ENCODE results near the gene PLEKHH3. TPM values are rescaled to one million over a fixed set of nuclear protein-coding genes. Genes with fewer than 3 reads are reported as not detected.
A peak's percentile ranks its signal among the peaks of the same experiment; 100 is the strongest.

PLEKHH3 gene
- total RNA-seq, 2 experiments from 2014 or later: 0.85 to 0.90 TPM

DNA sequence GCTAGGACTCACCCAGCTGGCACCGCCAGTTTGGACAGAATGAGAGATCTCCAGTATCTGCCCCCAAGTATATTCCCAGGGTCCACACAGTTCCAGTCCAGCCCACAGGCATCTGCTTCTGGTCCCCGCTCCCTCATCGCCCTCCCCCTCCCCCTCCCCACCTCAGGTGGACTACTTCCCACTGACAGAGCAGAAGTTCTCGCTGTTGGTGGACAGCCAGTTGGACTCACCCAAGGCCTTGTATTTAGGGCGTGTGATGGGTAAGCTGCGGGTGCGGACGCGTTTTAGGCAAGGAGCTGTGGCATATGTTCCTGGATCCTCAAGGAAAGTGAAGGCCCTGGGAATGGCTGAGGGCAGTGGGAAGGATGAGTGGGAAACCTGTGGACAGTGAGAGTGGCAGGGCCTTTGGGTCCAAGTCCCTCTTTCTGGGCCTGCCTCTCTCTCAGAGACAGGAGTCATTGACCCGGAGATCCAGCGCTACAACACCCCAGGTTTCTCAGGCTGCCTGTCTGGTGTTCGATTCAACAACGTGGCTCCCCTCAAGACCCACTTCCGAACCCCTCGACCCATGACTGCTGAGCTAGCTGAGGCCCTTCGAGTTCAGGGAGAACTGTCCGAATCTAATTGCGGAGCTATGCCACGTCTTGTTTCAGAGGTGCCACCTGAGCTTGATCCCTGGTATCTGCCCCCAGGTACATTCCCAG lies 20.5 kb upstream of the PLEKHH3 start:
- Mint-ChIP-seq H3K27me3 (no peaks in the 10 kb centered on the region), H3K36me3 (peaks cover 7% of the 10 kb centered on the region), H3K4me3 (no peak overlapping the region), H3K9me3 (no peaks in the 10 kb centered on the region), H3K27ac (no peak overlapping the region), H3K4me1 (no peaks in the 10 kb centered on the region)
- DNase-seq: no peak

DNA sequence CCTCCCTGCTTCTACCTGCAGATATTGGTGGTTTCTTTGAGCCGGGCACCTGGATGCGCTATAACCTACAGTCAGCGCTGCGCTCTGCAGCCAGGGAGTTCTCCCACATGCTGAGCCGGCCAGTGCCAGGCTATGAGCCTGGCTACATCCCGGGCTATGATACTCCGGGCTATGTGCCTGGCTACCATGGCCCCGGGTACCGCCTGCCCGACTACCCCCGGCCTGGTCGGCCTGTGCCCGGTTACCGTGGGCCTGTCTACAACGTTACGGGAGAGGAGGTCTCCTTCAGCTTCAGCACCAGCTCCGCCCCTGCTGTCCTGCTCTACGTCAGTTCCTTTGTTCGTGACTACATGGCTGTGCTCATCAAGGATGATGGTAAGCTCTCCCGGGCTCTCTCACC lies 18.7 kb upstream of the PLEKHH3 start:
- Mint-ChIP-seq H3K4me3 (no peak overlapping the region), H3K36me3 (peaks cover 4% of the 10 kb centered on the region), H3K9me3 (no peaks in the 10 kb centered on the region), H3K27ac (no peak overlapping the region), H3K27me3 (no peaks in the 10 kb centered on the region), H3K4me1 (no peaks in the 10 kb centered on the region)
- no peak for DNase-seq

DNA sequence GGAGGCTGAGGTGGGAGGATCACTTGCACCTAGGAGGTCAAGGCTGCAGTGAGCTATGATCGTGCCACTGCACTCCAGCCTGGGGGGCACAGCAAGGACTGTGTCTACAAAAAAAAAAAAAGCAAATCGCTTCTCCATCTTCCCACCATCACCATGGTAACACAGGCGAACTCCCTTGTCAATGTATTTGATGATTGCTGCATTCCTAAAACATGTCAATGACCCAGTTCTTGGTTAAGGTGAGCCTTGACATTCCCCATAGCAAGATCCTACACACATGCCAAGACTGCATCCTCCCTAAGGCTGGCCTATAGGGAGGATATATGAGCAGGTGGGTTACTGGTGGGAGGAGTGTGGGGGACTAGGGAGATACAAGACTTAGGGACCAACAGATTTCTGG lies 17.7 kb upstream of the PLEKHH3 start:
- Mint-ChIP-seq H3K27ac (no peak overlapping the region), H3K4me1 (no peaks in the 10 kb centered on the region), H3K9me3 (no peaks in the 10 kb centered on the region), H3K4me3 (no peak overlapping the region), H3K27me3 (no peaks in the 10 kb centered on the region), H3K36me3 (peaks cover 4% of the 10 kb centered on the region)
- no peak for DNase-seq

DNA sequence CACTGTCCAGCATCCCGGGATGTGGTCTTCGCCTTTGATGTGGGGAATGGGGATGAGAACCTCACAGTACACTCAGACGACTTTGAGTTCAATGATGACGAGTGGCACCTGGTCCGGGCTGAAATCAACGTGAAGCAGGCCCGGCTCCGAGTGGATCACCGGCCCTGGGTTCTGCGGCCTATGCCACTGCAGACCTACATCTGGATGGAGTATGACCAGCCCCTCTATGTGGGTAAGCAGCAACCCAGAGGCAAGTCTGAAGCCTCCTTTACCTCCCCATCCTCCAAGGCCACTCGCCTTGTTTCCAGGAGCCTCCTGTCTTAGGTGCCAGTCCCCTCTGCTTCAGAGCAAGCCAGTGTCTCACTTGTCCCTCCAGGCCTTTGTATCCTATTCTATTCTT lies 15.7 kb upstream of the PLEKHH3 start:
- DNase-seq: no peak
- no peak overlapping the region for H3K4me3 Mint-ChIP-seq
- no peaks in the 10 kb centered on the region for H3K4me1 Mint-ChIP-seq
- no peak overlapping the region for H3K27ac Mint-ChIP-seq
- no peaks in the 10 kb centered on the region for H3K9me3 Mint-ChIP-seq
- H3K27me3 Mint-ChIP-seq: no peaks in the 10 kb centered on the region
- H3K36me3 Mint-ChIP-seq: peaks cover 4% of the 10 kb centered on the region

DNA sequence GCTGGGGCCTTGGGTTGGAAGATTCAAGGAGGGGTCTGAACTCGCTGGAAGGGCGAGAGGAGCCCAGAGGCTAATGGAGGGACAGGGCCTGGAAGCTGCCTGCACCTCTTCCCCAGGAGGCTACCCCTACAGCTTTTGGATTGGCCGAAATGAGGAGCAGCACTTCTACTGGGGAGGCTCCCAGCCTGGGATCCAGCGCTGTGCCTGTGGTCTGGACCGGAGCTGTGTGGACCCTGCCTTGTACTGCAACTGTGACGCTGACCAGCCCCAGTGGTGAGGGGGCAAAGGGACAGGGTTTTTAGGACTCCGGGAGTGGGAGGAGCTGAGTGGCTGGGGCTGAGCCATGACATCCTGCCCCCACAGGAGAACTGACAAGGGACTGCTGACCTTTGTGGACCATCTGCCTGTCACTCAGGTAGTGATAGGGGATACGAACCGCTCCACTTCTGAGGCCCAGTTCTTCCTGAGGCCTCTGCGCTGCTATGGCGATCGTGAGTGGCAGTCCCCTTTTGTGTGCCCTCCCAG lies 14.3 kb upstream of the PLEKHH3 start:
- no peaks in the 10 kb centered on the region for H3K4me1 Mint-ChIP-seq
- no peak overlapping the region for H3K27ac Mint-ChIP-seq
- no peak for DNase-seq
- H3K27me3 Mint-ChIP-seq: no peaks in the 10 kb centered on the region
- H3K36me3 Mint-ChIP-seq: peaks cover 4% of the 10 kb centered on the region
- H3K4me3 Mint-ChIP-seq: no peak overlapping the region
- H3K9me3 Mint-ChIP-seq: no peaks in the 10 kb centered on the region

DNA sequence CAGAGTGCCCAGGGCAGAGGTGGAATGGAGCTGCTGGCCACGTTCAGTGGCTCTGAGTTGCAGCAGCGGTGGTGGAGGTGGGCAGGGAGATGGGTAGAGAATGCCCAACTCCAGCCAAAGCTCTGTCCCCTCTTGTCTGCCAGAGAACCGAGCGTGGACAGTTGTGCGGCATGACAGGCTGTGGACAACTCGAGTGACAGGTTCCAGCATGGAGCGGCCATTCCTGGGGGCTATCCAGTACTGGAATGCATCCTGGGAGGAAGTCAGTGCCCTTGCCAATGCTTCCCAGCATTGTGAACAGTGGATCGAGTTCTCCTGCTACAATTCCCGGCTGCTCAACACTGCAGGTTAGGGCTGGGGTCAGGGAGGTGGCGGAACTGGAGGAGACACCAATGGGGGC lies 13.8 kb upstream of the PLEKHH3 start:
- Mint-ChIP-seq H3K9me3 (no peaks in the 10 kb centered on the region), H3K4me3 (no peak overlapping the region), H3K27me3 (no peaks in the 10 kb centered on the region), H3K4me1 (no peaks in the 10 kb centered on the region), H3K27ac (no peak overlapping the region), H3K36me3 (no peaks in the 10 kb centered on the region)
- DNase-seq: no peak

DNA sequence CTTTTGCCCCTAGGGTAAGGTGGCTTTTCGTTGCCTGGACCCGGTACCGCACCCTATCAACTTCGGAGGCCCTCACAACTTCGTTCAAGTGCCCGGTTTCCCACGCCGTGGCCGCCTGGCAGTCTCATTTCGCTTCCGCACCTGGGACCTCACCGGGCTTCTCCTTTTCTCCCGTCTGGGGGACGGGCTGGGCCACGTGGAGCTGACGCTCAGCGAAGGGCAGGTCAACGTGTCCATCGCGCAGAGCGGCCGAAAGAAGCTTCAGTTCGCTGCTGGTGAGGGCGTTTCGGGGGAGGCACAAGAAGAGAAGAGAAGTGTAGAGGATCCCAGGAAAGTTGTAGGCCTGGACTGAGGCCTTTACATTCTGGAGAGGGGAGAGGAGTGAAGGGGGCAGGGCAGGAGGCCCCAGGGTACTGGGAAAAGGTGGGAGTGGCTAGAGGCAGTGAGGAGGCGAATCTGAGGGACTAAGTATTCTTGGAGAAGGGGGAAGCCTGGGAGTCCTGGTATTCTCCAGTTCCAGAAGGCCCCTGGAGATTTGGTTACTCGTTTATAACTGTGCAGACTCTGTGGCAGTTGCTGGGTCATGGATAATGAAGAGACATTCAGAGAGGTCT lies 11.0 kb upstream of the PLEKHH3 start:
- H3K9me3 Mint-ChIP-seq: no peaks in the 10 kb centered on the region
- DNase-seq: no peak

DNA sequence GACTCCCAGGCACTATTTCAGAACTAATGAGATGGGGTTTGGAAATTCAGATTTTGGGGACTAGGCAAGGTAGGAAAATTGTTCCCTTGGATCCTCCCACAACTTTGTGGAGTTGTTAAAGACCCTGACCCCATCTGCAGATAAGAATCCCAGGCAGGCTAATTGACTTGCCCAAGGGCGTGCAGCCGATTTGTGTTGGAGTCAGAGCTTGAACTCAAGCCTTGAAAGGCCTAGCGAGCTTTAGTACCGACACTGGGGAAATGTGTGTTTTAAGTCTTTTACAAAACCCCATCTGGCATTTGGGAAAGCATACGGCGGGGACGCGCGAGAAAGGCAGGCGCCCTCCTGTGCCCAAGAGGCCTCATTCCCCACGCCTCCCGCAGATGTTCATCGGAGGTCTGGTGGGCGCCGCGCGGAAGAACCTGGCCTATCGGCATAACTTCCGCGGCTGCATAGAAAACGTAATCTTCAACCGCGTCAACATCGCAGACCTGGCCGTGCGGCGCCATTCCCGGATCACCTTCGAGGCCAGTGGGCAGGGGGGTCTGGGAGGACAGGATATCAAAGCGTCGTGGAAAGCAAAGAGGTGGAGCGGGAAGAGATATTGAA lies 9.8 kb upstream of the PLEKHH3 start:
- Mint-ChIP-seq H3K36me3 (no peaks in the 10 kb centered on the region), H3K9me3 (no peaks in the 10 kb centered on the region), H3K4me1 (peaks cover 19% of the 10 kb centered on the region), H3K4me3 (no peak overlapping the region), H3K27ac (no peak overlapping the region), H3K27me3 (peaks cover 29% of the 10 kb centered on the region)
- DNase-seq: no peak

More for the DNA sequence above, 11.0 kb upstream of the PLEKHH3 start:
- Mint-ChIP-seq H3K4me3 (no peak overlapping the region), H3K4me1 (peaks cover 8% of the 10 kb centered on the region), H3K27me3 (peaks cover 17% of the 10 kb centered on the region), H3K27ac (no peak overlapping the region), H3K36me3 (no peaks in the 10 kb centered on the region)

DNA sequence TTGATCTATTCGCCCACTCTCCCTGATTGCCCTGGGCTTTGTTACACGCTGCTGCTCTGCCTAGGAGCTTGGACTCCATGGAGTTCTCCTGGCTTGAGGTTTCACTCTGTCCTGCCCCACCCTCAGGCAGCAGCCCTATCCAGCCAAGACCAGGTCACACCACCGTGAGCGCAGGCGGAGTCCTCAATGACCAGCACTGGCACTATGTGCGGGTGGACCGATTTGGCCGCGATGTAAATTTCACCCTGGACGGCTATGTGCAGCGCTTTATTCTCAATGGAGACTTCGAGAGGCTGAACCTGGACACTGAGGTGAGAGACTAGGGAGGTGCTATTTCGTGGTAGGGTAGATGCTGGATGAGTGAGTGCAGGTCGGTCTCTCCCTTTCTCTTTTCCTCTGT lies 9.0 kb upstream of the PLEKHH3 start:
- H3K27me3 Mint-ChIP-seq: peaks cover 36% of the 10 kb centered on the region
- H3K9me3 Mint-ChIP-seq: no peaks in the 10 kb centered on the region

DNA sequence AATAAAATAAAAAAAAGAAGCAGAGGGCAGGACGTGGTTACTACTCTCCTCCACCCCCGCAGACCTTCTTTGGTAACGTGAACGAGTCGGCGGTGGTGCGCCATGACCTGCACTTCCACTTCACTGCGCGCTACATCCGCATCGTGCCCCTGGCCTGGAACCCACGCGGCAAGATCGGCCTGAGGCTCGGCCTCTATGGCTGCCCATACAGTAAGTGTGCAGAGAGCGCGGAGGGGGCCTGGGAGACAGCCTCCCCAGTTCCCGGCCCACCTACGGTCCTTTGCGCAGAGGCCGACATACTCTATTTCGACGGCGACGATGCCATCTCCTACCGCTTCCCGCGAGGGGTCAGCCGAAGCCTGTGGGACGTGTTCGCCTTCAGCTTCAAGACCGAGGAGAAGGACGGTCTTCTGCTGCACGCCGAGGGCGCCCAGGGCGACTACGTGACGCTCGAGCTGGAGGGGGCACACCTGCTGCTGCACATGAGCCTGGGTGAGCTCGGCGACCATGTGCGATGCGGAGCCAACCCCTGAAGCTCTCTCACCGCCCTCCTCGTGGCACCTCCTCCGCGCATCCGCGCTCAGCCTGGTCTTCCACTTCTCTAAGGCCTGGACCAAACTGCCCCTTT lies 8.2 kb upstream of the PLEKHH3 start:
- H3K27me3 Mint-ChIP-seq: peaks cover 42% of the 10 kb centered on the region
- H3K4me3 Mint-ChIP-seq: no peak overlapping the region
- H3K27ac Mint-ChIP-seq: no peak overlapping the region
- DNase-seq: no peak
- H3K9me3 Mint-ChIP-seq: no peaks in the 10 kb centered on the region
- H3K4me1 Mint-ChIP-seq: peaks cover 28% of the 10 kb centered on the region
- no peaks in the 10 kb centered on the region for H3K36me3 Mint-ChIP-seq

More for the DNA sequence above, 9.0 kb upstream of the PLEKHH3 start:
- peaks cover 23% of the 10 kb centered on the region for H3K4me1 Mint-ChIP-seq
- H3K36me3 Mint-ChIP-seq: no peaks in the 10 kb centered on the region
- H3K27ac Mint-ChIP-seq: no peak overlapping the region
- no peak overlapping the region for H3K4me3 Mint-ChIP-seq
- no peak for DNase-seq

DNA sequence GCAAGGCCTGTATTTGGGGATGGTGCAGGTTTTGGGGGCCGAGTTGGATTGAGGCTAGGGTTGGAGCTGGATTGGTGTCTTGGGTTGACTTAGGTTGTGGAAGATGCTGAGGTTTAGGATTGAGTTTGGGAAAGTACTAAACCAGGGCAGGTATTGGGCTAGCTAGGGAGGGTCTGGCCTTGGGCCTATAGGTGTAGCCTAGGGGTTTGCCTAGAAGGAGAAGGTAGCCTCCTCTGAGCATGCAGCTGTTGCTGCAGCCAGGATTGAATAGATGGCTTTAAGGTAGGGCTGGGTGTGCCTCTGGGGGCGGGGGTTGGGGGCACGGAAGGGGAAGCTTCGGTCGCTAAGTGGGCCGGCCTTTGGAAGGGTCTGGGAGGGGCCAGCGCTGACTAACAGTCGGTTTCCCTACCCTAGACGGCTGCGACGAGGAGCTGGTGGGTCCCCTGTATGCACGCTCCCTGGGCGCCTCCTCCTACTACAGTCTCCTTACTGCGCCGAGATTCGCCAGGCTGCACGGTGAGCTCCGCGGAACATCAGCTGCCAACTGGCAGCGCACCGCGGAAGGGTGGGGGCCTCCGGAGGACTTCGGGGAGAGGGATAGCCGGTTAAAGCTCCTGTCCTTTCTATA lies 6.7 kb upstream of the PLEKHH3 start:
- Mint-ChIP-seq H3K4me3 (no peak overlapping the region), H3K27me3 (peaks cover 45% of the 10 kb centered on the region)
- DNase-seq: peak; percentile 32

DNA sequence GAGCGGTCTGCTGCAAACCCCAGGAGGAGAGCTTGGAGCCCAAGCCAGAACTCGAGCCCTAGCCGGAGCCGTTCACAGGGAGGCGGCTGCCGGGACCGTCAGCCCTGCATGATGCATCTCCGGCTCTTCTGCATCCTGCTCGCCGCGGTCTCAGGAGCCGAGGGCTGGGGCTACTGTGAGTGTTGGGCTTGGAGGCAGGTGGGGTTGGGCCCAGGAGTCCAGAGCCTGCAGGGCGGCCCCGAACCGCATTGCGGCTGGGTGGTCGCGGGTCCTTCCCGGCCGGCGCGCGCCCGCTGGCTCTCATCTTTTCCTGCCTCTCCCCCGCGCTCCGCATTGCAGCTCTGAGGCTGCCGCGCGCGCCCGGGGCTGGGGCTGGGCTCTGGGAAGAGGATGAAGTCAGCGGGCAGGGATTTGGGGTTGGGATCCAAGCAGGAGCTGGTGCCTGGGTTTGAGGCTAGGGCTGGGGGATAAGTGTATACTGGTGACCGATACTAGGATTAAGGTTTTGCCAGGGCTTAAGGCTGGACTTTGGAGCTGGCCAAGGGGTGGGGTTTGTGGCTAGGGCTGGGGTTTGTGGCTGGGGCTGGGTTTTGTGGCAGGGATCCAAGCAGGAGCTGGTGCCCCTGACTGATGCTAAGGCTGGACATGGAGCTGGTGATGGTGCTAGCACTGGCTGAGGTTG lies 6.1 kb upstream of the PLEKHH3 start:
- no peak overlapping the region for H3K27ac Mint-ChIP-seq
- peaks cover 45% of the 10 kb centered on the region for H3K27me3 Mint-ChIP-seq
- H3K4me1 Mint-ChIP-seq: peaks cover 44% of the 10 kb centered on the region
- no peaks in the 10 kb centered on the region for H3K36me3 Mint-ChIP-seq
- H3K4me3 Mint-ChIP-seq: peak overlapping the region; percentile 73
- H3K9me3 Mint-ChIP-seq: no peaks in the 10 kb centered on the region
- DNase-seq: peak; percentile 50

More for the DNA sequence above, 6.7 kb upstream of the PLEKHH3 start:
- H3K27ac Mint-ChIP-seq: no peak overlapping the region
- no peaks in the 10 kb centered on the region for H3K36me3 Mint-ChIP-seq
- H3K4me1 Mint-ChIP-seq: peaks cover 41% of the 10 kb centered on the region
- H3K9me3 Mint-ChIP-seq: no peaks in the 10 kb centered on the region

DNA sequence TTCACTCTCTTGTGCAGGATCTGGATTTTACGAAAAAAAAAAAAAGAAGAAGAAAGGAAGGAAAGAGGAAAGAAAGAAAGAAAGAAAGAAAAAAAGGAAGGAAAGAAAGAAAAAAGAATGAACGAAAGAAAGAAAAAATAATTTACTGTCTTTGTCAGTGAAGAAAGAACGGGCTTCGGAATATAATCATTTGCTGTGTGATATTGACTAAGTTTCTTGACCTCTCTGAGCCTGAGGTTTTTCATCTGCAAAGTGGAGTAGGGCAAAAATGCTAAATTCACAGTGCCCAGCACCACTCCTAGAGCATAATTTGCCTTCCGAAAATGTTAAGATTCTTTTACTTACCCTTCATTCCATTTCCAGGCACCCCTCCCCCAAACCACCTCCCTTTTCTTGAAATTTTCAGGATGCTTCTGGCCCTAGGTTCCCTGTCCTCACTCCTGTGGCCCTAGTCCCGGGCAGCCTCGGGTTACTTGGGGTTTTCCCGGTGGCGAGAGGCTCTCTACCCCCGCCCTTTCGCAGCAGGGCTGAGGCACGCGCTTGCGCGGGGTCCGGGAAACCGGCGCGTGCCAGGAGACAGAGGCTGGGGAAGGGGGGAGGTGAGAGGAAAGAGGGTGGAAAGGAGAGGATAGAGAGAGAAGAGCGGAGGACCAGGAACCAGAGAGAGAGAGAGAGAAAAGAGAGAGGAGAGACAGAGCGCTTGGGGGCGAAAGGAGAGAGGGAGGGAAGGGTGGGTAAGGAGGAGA lies 5.4 kb upstream of the PLEKHH3 start, which contains the start of gene CNTNAP1:
Gene CNTNAP1 (plus strand): TSS at position 556 of the 746 bp plus-strand sequence. CDS start 299 bp downstream, outside the sequence.
- H3K27me3 Mint-ChIP-seq: peaks cover 45% of the 10 kb centered on the region
- H3K4me1 Mint-ChIP-seq: peaks cover 50% of the 10 kb centered on the region
- peak; percentile 43 for DNase-seq
- H3K36me3 Mint-ChIP-seq: no peaks in the 10 kb centered on the region
- H3K9me3 Mint-ChIP-seq: no peaks in the 10 kb centered on the region
- H3K27ac Mint-ChIP-seq: peak within 1 kb of the TSS; percentile 48
- H3K4me3 Mint-ChIP-seq: peak within 1 kb of the TSS; percentile 73

Data from activated naive CD8-positive, alpha-beta T cell treated with anti-CD3 and anti-CD28 coated beads for 36 hours (primary cell).